Activated B cell treated with CpG ODN at 0.5 μM for 24 hours (primary cell): ENCODE results near the gene C20orf144. TPM values are rescaled to one million over a fixed set of nuclear protein-coding genes. Genes with fewer than 3 reads are reported as not detected.

Source experiments
- ATAC-seq: fragments of 200-7000 bp; cut with Tn5 transposase; one replicate; pipeline ENCODE4 v1.10.0; 2021; ENCODE audit warnings: low read depth, mild to moderate bottlenecking, moderate library complexity
- CTCF ChIA-PET: fragments of 350-600 bp; sonication (Branson Sonifier 250); formaldehyde crosslinking; loops from one replicate; lab custom pipeline; 2021; ENCODE audit warnings: antibody characterized with exemption; lab: Charles Lee
- POLR2A ChIA-PET: fragments of 350-600 bp; sonication (Branson Sonifier 250); formaldehyde crosslinking; loops from one replicate; lab custom pipeline; 2021; ENCODE audit warnings: antibody characterized with exemption; lab: Charles Lee
- DNase-seq: peaks from one replicate; pipeline ENCODE4 v3.0.0; 2022
- H3K27ac Mint-ChIP-seq: one replicate; pipeline ENCODE4 v1.8.0; 2020; ENCODE audit warnings: mixed read lengths
- H3K27me3 Mint-ChIP-seq: one replicate; pipeline ENCODE4 v1.8.0; 2021; ENCODE audit warnings: mixed read lengths
- H3K36me3 Mint-ChIP-seq: one replicate; pipeline ENCODE4 v1.8.0; 2021; ENCODE audit warnings: low read depth, mixed read lengths
- H3K4me1 Mint-ChIP-seq: one replicate; pipeline ENCODE4 v1.8.0; 2021; ENCODE audit warnings: mixed read lengths
- H3K4me3 Mint-ChIP-seq: one replicate; pipeline ENCODE4 v1.8.0; 2020; ENCODE audit warnings: mild to moderate bottlenecking, mixed read lengths
- H3K9me3 Mint-ChIP-seq: one replicate; pipeline ENCODE4 v1.8.0; 2020; ENCODE audit warnings: mixed read lengths
- CTCF ChIP-seq: fragments of 200-600 bp; IDR thresholded peaks from one replicate; pipeline ENCODE4 v1.8.0; 2022; ENCODE audit warnings: antibody characterized with exemption, mild to moderate bottlenecking
- intact Hi-C: fragments of 100-400 bp; cut with micrococcal nuclease; formaldehyde crosslinking; loops from one replicate; pipeline ENCODE4 v1.15.1; 2024
- total RNA-seq: library from RNA; stranded (reverse); gene quantifications from 2 replicates; pipeline ENCODE4 v1.2.3, GENCODE V29; 2022

Gene C20orf144
- total RNA-seq, 1 donor from 2014 or later = 0.20 TPM

- Mint-ChIP-seq H3K27me3 (no peaks in the 10 kb centered on the region), H3K9me3 (no peaks in the 10 kb centered on the region), H3K27ac (no peak overlapping the region), H3K4me1 (peaks cover 16% of the 10 kb centered on the region), H3K36me3 (peaks cover 24% of the 10 kb centered on the region), H3K4me3 (no peak overlapping the region)
- TF ChIP-seq CTCF = no peak
- DNase-seq (no peak), ATAC-seq (no peak)
- intact Hi-C loops = no loop called here
- CTCF ChIA-PET = interaction anchor here (0.6 to 1.8 kb wide), 2 partner anchors 191 to 520 kb away, joined by 3 to 6 read pairs; no protein-coding TSS in a partner anchor
- POLR2A ChIA-PET = no interaction called here
Measured at GRCh38 chr20:33648396-33649004, 13.6 kb upstream of the C20orf144 start.

- TF ChIP-seq CTCF = no peak
- POLR2A ChIA-PET = interaction anchor here (0.6 kb wide), 1 partner anchor 17 kb away, joined by 5 read pairs; the partner anchor contains the start of gene ACTL10
Measured at GRCh38 chr20:33649201-33649681, 12.9 kb upstream of the C20orf144 start.

GRCh38 chr20:33650111-33650752 is 11.9 kb upstream of the C20orf144 start:
- peaks cover 10% of the 10 kb centered on the region for H3K36me3 Mint-ChIP-seq
- no peak for TF ChIP-seq CTCF
- no peak for ATAC-seq
- intact Hi-C loops = no loop called here
- H3K9me3 Mint-ChIP-seq = no peaks in the 10 kb centered on the region
- POLR2A ChIA-PET = no interaction called here
- H3K4me3 Mint-ChIP-seq = no peak overlapping the region
- no peaks in the 10 kb centered on the region for H3K27me3 Mint-ChIP-seq
- H3K27ac Mint-ChIP-seq = no peak overlapping the region
- no peak for DNase-seq
- CTCF ChIA-PET = no interaction called here
- H3K4me1 Mint-ChIP-seq = peaks cover 17% of the 10 kb centered on the region

More at GRCh38 chr20:33649201-33649681, 12.9 kb upstream of the C20orf144 start:
- no peak overlapping the region for H3K4me3 Mint-ChIP-seq
- peaks cover 17% of the 10 kb centered on the region for H3K4me1 Mint-ChIP-seq
- H3K36me3 Mint-ChIP-seq = peaks cover 20% of the 10 kb centered on the region
- intact Hi-C loops = no loop called here
- H3K9me3 Mint-ChIP-seq = no peaks in the 10 kb centered on the region
- DNase-seq = no peak
- H3K27me3 Mint-ChIP-seq = no peaks in the 10 kb centered on the region
- ATAC-seq = no peak
- CTCF ChIA-PET = no interaction called here
- no peak overlapping the region for H3K27ac Mint-ChIP-seq

- intact Hi-C loops = no loop called here
- peaks cover 17% of the 10 kb centered on the region for H3K4me1 Mint-ChIP-seq
- ChIA-PET POLR2A (no interaction called here), CTCF (interaction anchor here (3.1 kb wide), 1 partner anchor 16 kb away, joined by 21 read pairs; the partner anchor contains the start of gene ACTL10)
- no peak for TF ChIP-seq CTCF
- no peak overlapping the region for H3K27ac Mint-ChIP-seq
- ATAC-seq = no peak
- no peak for DNase-seq
- H3K36me3 Mint-ChIP-seq = peaks cover 4% of the 10 kb centered on the region
- no peaks in the 10 kb centered on the region for H3K27me3 Mint-ChIP-seq
- no peaks in the 10 kb centered on the region for H3K9me3 Mint-ChIP-seq
- no peak overlapping the region for H3K4me3 Mint-ChIP-seq
Measured at GRCh38 chr20:33650753-33651561, 11.2 kb upstream of the C20orf144 start.
